Heart left ventricle (tissue), 16 donors: ENCODE data around the gene CDC42EP3. TPM values are rescaled to one million over a fixed set of nuclear protein-coding genes. Genes with fewer than 3 reads are reported as not detected.

Experiments used
- ATAC-seq, 4 donors: fragments of 200-7000 bp; cut with Tn5 transposase; one replicate each; pipeline ENCODE4 v1.9.1; 2020 to 2022; ENCODE audit warnings: moderate library complexity in 4 of 4, mild to moderate bottlenecking in 3 of 4, moderate number of reproducible peaks in 1 of 4
- DNase-seq, 5 donors: peaks; one replicate each; pipeline ENCODE4 v3.0.0-alpha.2; 2020
- H3K27ac ChIP-seq, 12 donors: fragments of 200-600 bp; sonication (generic) in 4 of 12; one replicate each; pipeline versions ENCODE4 v1.5.0 to v1.8.0; 2016 to 2022; ENCODE audit warnings: mild to moderate bottlenecking in 2 of 12
- H3K27me3 ChIP-seq, 9 donors: fragments of 200-600 bp; sonication (generic) in 2 of 9; one replicate each; pipeline versions ENCODE4 v1.5.1 to v1.8.0; 2016 to 2022; ENCODE audit warnings: mild to moderate bottlenecking in 3 of 9
- H3K36me3 ChIP-seq, 9 donors: fragments of 200-600 bp; sonication (generic) in 2 of 9; one replicate each; pipeline versions ENCODE4 v1.5.0 to v1.8.0; 2018 to 2022; ENCODE audit warnings: mild to moderate bottlenecking in 2 of 9
- H3K4me1 ChIP-seq, 12 donors: fragments of 200-600 bp; sonication (generic) in 4 of 12; one replicate each; pipeline versions ENCODE4 v1.5.0 to v1.8.0; 2016 to 2022; ENCODE audit warnings: mild to moderate bottlenecking in 3 of 12
- H3K4me3 ChIP-seq, 12 donors: fragments of 200-600 bp; sonication (generic) in 4 of 12; one replicate each; pipeline versions ENCODE4 v1.5.0 to v1.8.0; 2017 to 2022; ENCODE audit warnings: mild to moderate bottlenecking in 9 of 12, moderate library complexity in 4 of 12
- H3K9me3 ChIP-seq, 12 donors: fragments of 200-600 bp; sonication (generic) in 4 of 12; one replicate each; pipeline versions ENCODE4 v1.5.0 to v1.8.0; 2016 to 2022; ENCODE audit warnings: mild to moderate bottlenecking in 1 of 12
- CTCF ChIP-seq, 12 donors: fragments of 200-600 bp; sonication (generic) in 4 of 12; IDR thresholded peaks; one replicate each; pipeline versions ENCODE4 v1.5.0 to v1.8.0; 2018 to 2022; ENCODE audit warnings: antibody characterized with exemption in 12 of 12, mild to moderate bottlenecking in 5 of 12
- POLR2A ChIP-seq, 2 donors: fragments of 450-650 bp; IDR thresholded peaks; one replicate each; pipeline ENCODE4 v1.6.1; 2017; ENCODE audit warnings: antibody characterized with exemption in 2 of 2, mild to moderate bottlenecking in 2 of 2, moderate library complexity in 2 of 2
- WGBS, 4 donors: extraction: QIAGEN DNeasy Blood & Tissue Kit in 2 of 4; methylation state at CpG; one replicate each; pipeline versions ENCODE4 v1.1.5 to v1.1.7; 2013 to 2018; 5-methylcytosine and 5-hydroxymethylcytosine counted together
- intact Hi-C, 10 donors: fragments of 100-400 bp; cut with DNase I; formaldehyde crosslinking; loops; one replicate each; pipeline versions ENCODE4 v1.11.1 to v1.14.2; 2022
- polyA plus RNA-seq, 2 donors: library from polyadenylated mRNA; stranded (reverse); fragments of 200-250 nt; gene quantifications; one replicate each; pipeline ENCODE4 v1.2.3, GENCODE V29; 2013
- total RNA-seq, 9 donors: library from RNA; depleted of rRNA in 2 of 9; stranded (reverse); fragments of >200 nt in 2 of 9; fragmentation: NEBNext Ultra II Directional in 3 of 9; extraction: Animal tissue kit (Norgen Biotek cat#: 25700) in 3 of 9; gene quantifications; one replicate each; pipeline versions ENCODE4 v1.1.0 to v1.2.4, GENCODE V29; 2016 to 2023
- donor health status: ischemic (EF 13 %, LVEDD 7.1; RV severe dilation, severe dysfunction).
- donor health status: healthy with polysubstance abuse.
- donor health status: DM: no; HTN: yes; CAD: no.
- donor health status: DM: no; HTN: no; CAD: no.
- donor health status: ischemic (EF 25% LVEDD 6.9; RV normal size, moderate dysfunction).
- donor health status: ischemic (EF 25% LVEDD 5.7; RV mildly dilated, moderate dysfunction).
- donor health status: healthy.
- donor health status: DM: yes; HTN: yes; CAD: no.
- donor health status: ischemic (EF 35%, LVEDD 5.7; RV mildly dilated, moderate dysfunction).
- donor health status: nonischemic (EF 11% LVEDD 7.7; RV severe dilation, severe dysfunction).
- donor health status: DM: yes; HTN: yes; CAD: no.
- donor health status: PGD.
- donor health status: ischemic (EF 29% LVEDD 5.4; RV normal size, mild dysfunction).
- donor health status: nonischemic (EF 23%, LVEDD 6.1; RV moderate dilation, normal function).

CDC42EP3 gene
- total and polyA plus RNA-seq, 11 donors: 32.5 to 189 (median 111) TPM

DNA sequence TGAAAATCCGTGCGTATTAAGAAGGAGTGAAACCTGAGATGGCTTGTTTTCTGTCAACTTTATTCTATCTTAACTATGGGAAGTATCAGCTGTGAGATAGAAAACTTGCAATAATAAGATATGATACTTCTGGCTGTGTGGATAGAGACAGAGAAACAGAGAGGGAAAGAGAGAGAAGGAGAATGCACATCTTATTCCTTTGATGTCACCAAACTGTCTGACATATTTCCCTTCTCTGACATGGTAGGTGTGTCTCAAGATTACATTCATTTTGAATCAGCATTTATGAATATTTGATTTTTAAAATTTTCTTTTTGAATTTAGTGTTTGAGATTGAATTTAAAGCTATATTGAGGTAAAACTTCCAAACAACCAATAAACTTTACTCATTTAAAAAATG lies 69.4 kb downstream of the CDC42EP3 start:
- peak overlapping the region in 1 of 12 donors; percentile 40 for H3K4me3 ChIP-seq
- no peaks in the 10 kb centered on the region for H3K36me3 ChIP-seq
- intact Hi-C loops: no loop called here
- no peak for TF ChIP-seq CTCF (IDR thresholded peaks at IDR 0.05)
- TF ChIP-seq POLR2A (IDR thresholded peaks at IDR 0.05): no peak
- ATAC-seq (no peak), DNase-seq (no peak)
- 72 to 94% (median 84%) methylated on average over 2 of the region's 2 CpGs for WGBS, 4 donors
- peaks cover 0 to 28% (median 0%) of the 10 kb centered on the region in 12 donors for H3K4me1 ChIP-seq
- peaks cover 0 to 17% (median 2%) of the 10 kb centered on the region in 12 donors for H3K9me3 ChIP-seq
- no peaks in the 10 kb centered on the region for H3K27me3 ChIP-seq
- H3K27ac ChIP-seq: peak overlapping the region in 1 of 12 donors; percentile 68

DNA sequence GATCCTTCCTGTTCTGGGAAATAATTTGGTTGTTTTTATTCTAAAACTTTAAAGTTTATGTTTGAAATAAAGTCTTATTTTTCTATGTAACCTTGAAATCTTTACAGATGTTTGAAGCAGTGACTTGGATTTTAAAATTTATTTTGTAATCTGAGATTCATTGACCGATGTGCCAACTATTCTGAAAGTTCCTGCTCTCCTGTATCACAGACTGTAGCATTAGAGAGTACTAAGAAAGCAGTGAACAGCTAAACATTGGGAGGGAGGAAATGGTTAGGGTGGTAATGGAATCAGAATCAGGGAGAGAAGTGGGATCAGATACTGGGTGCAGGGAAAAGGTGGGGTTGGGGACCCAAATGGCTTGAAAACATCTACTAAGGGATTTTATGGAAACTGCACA lies 69.9 kb downstream of the CDC42EP3 start:
- DNase-seq: no peak
- H3K27me3 ChIP-seq: no peaks in the 10 kb centered on the region
- peaks cover 0 to 17% (median 2%) of the 10 kb centered on the region in 12 donors for H3K9me3 ChIP-seq
- H3K27ac ChIP-seq: peak overlapping the region in 1 of 12 donors; percentile 68
- no peaks in the 10 kb centered on the region for H3K36me3 ChIP-seq
- TF ChIP-seq CTCF (IDR thresholded peaks at IDR 0.05): no peak
- intact Hi-C loops: no loop called here
- peak overlapping the region in 1 of 12 donors; percentile 40 for H3K4me3 ChIP-seq
- peaks cover 0 to 27% (median 0%) of the 10 kb centered on the region in 12 donors for H3K4me1 ChIP-seq
- no peak for ATAC-seq
- 68 to 78% (median 70%) methylated on average over 1 of the region's 1 CpG for WGBS, 4 donors

GRCh38 chr2:37600735-37601134 lies 70.7 kb downstream of the CDC42EP3 start:
- peak overlapping the region in 2 of 12 donors; percentile 9 to 40 for H3K4me3 ChIP-seq
- H3K27ac ChIP-seq: peak overlapping the region in 1 of 12 donors; percentile 68
- WGBS, 4 donors: 77 to 84% (median 80%) methylated on average over 1 of the region's 1 CpG
- peaks cover 0 to 24% (median 0%) of the 10 kb centered on the region in 12 donors for H3K4me1 ChIP-seq
- no peaks in the 10 kb centered on the region for H3K27me3 ChIP-seq
- intact Hi-C loops: no loop called here
- TF ChIP-seq CTCF (IDR thresholded peaks at IDR 0.05) (no peak), POLR2A (IDR thresholded peaks at IDR 0.05) (no peak)
- ATAC-seq (peak in 2 of 4 donors; percentile 22 to 30), DNase-seq (no peak)
- peaks cover 0 to 9% (median 0%) of the 10 kb centered on the region in 12 donors for H3K9me3 ChIP-seq
- H3K36me3 ChIP-seq: no peaks in the 10 kb centered on the region

DNA sequence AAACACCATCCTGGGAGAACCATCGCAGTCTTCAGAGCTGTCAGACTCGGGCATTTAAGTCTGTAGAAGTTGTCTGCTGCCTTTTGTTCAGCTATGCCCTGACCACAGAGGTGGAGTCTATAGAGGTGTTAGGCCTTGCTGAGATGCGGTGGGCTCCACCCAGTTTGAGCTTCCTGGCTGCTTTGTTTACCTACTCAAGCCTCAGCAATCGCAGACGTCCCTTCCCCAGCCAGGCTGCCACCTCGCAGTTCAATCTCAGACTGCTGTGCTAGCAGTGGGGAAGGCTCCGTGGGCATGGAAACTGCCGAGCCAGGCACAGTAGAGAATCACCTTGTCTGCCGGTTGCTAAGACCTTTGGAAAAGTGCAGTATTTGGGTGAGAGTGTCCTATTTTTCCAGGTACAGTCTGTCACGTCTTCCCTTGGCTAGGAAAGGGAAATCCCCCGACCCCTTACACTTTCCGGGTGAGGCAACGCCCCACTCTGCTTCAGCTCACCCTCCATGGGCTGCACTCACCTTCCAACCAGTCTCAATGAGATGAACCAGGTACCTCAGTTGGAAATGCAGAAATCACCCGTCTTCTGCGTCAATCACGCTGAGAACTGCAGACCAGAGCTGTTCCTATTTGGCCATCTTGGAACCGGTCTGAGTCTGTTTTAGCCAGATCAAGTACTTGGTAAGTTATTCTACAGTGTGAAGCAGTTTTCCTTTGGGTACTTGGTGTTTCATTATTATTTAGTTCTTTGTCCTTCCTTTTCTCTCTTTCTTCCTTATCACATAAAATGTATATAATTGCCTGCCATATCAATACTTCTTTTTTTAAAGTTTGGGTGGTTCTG lies 71.5 kb downstream of the CDC42EP3 start:
- peaks cover 0 to 24% (median 0%) of the 10 kb centered on the region in 12 donors for H3K4me1 ChIP-seq
- H3K36me3 ChIP-seq: no peaks in the 10 kb centered on the region
- H3K27ac ChIP-seq: peak overlapping the region in 1 of 12 donors; percentile 68
- no peak for ATAC-seq
- intact Hi-C loops: no loop called here
- DNase-seq: no peak
- no peaks in the 10 kb centered on the region for H3K27me3 ChIP-seq
- TF ChIP-seq POLR2A (IDR thresholded peaks at IDR 0.05) (no peak), CTCF (IDR thresholded peaks at IDR 0.05) (no peak)
- H3K9me3 ChIP-seq: peaks cover 0 to 8% (median 0%) of the 10 kb centered on the region in 12 donors
- H3K4me3 ChIP-seq: peak overlapping the region in 2 of 12 donors; percentile 9 to 40
- WGBS, 4 donors: 90 to 95% (median 93%) methylated on average over 17 of the region's 17 CpGs
